ENCODE data around the gene USP17L19.
"Not testable (repeated sequence)": the region's sequence is repeated elsewhere in the genome, so short reads cannot be mapped to it uniquely, and the experiment has no call there.

DNA sequence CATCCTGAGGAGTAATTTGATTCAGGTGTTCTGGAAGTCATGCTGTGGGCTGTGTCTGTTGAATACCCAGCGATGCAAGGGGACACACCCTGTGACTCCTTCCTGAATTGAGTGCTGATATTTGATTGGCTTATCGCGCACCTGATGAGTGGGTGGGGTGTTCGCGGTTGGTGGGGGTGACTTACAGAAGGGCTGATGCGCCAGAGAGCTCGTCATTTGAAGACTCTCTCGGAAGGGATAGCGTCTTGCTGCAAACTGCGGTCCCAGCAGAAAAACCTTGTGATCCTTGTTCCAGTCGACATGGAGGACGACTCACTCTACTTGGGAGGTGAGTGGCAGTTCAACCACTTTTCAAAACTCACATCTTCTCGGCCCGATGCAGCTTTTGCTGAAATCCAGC is 38.1 kb upstream of the USP17L19 start, which contains the start of gene USP17L11:
- not testable (repeated sequence) for TF ChIP-seq CTCF (conservative IDR thresholded peaks at IDR 0.05; ENCODE audit: low read depth in 2 of 2); ZNF114 (CRISPR knock-in tag; IDR thresholded peaks at IDR 0.05); EZH2phosphoT487 (IDR thresholded peaks at IDR 0.05; ENCODE audit: unreplicated experiment); EZH2 (IDR thresholded peaks at IDR 0.05; ENCODE audit: low read depth, unreplicated experiment); POLR2AphosphoS5 (IDR thresholded peaks at IDR 0.05; ENCODE audit: low read depth); JUNB (IDR thresholded peaks at IDR 0.05; ENCODE audit: unreplicated experiment); CREB1 (CRISPR knock-in tag; IDR thresholded peaks at IDR 0.05; ENCODE audit: low read depth)
- TF ChIP-seq, protein P1, sequence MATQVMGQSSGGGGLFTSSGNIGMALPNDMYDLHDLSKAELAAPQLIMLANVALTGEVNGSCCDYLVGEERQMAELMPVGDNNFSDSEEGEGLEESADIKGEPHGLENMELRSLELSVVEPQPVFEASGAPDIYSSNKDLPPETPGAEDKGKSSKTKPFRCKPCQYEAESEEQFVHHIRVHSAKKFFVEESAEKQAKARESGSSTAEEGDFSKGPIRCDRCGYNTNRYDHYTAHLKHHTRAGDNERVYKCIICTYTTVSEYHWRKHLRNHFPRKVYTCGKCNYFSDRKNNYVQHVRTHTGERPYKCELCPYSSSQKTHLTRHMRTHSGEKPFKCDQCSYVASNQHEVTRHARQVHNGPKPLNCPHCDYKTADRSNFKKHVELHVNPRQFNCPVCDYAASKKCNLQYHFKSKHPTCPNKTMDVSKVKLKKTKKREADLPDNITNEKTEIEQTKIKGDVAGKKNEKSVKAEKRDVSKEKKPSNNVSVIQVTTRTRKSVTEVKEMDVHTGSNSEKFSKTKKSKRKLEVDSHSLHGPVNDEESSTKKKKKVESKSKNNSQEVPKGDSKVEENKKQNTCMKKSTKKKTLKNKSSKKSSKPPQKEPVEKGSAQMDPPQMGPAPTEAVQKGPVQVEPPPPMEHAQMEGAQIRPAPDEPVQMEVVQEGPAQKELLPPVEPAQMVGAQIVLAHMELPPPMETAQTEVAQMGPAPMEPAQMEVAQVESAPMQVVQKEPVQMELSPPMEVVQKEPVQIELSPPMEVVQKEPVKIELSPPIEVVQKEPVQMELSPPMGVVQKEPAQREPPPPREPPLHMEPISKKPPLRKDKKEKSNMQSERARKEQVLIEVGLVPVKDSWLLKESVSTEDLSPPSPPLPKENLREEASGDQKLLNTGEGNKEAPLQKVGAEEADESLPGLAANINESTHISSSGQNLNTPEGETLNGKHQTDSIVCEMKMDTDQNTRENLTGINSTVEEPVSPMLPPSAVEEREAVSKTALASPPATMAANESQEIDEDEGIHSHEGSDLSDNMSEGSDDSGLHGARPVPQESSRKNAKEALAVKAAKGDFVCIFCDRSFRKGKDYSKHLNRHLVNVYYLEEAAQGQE (IDR thresholded peaks at IDR 0.05; ENCODE audit: unreplicated experiment) = not testable (repeated sequence)

Data from GM23338 (cell line).